NCI-H2107 (cell line): Measurements from ENCODE around the gene ADAMTSL2.

ENCODE experiments used
- DNase-seq: peaks from one replicate; lab custom pipeline; 2025; lab: John Stamatoyannopoulos, UW

ADAMTSL2 gene

GRCh38 chr9:133499892-133500270 lies 34.6 kb upstream of the ADAMTSL2 start:
- DNase-seq, result no peak

- DNase-seq, result no peak
Observed at GRCh38 chr9:133502112-133502511, 32.4 kb upstream of the ADAMTSL2 start.

GRCh38 chr9:133505186-133505830 lies 29.2 kb upstream of the ADAMTSL2 start:
- no peak for DNase-seq

- no peak for DNase-seq
Observed at GRCh38 chr9:133505901-133506652, 28.4 kb upstream of the ADAMTSL2 start.

- DNase-seq, result no peak
Observed at GRCh38 chr9:133506653-133507038, 27.9 kb upstream of the ADAMTSL2 start.

GRCh38 chr9:133507246-133507965 lies 27.1 kb upstream of the ADAMTSL2 start:
- no peak for DNase-seq

GRCh38 chr9:133508046-133508445 lies 26.5 kb upstream of the ADAMTSL2 start:
- no peak for DNase-seq

- DNase-seq, result peak; percentile 44
Observed at GRCh38 chr9:133509179-133510083, 25.1 kb upstream of the ADAMTSL2 start.

- DNase-seq, result no peak
Observed at GRCh38 chr9:133510926-133511505, 23.5 kb upstream of the ADAMTSL2 start.

- DNase-seq, result no peak
Observed at GRCh38 chr9:133511607-133512006, 22.9 kb upstream of the ADAMTSL2 start.

GRCh38 chr9:133512253-133513213 lies 22.0 kb upstream of the ADAMTSL2 start:
- DNase-seq, result no peak

GRCh38 chr9:133513214-133514100 lies 21.0 kb upstream of the ADAMTSL2 start:
- DNase-seq, result no peak

- no peak for DNase-seq
Observed at GRCh38 chr9:133514460-133515239, 19.9 kb upstream of the ADAMTSL2 start.

GRCh38 chr9:133515240-133515610 lies 19.3 kb upstream of the ADAMTSL2 start:
- no peak for DNase-seq

- DNase-seq, result no peak
Observed at GRCh38 chr9:133515615-133516255, 18.8 kb upstream of the ADAMTSL2 start.

- no peak for DNase-seq
Observed at GRCh38 chr9:133516256-133516960, 18.1 kb upstream of the ADAMTSL2 start.

GRCh38 chr9:133516961-133517350 lies 17.5 kb upstream of the ADAMTSL2 start:
- no peak for DNase-seq

- DNase-seq, result no peak
Observed at GRCh38 chr9:133517711-133518110, 16.8 kb upstream of the ADAMTSL2 start.
